ENCODE results near the gene PLIN3.
"Not testable (repeated sequence)": the region's sequence is repeated elsewhere in the genome, so short reads cannot be mapped to it uniquely, and the experiment has no call there.

PLIN3 gene

GRCh38 chr19:4844348-4845179 is 22.9 kb downstream of the PLIN3 start:
- DNase-seq: no peak

GRCh38 chr19:4843647-4843965 is 23.9 kb downstream of the PLIN3 start:
- no peak for DNase-seq

DNA sequence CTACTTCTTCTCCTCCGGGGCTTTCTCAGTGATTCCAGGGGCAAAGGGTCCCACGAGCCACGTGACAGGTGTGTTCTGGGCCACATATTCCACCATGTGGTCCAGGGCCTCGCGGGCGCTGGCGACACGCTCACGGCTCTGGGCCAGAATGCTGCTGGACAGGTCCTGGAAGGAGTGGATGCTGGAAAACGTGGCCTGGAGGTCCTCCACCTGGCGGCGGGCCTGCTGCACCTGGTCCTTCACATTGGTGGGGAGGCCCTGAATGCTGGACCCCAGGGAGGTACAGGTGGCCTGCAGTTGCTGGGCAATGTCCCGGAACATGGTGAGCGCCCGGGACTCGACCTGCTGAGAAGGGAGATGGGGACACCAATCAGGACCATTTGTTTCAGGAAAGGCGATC is 28.3 kb downstream of the PLIN3 start:
- DNase-seq: no peak

DNA sequence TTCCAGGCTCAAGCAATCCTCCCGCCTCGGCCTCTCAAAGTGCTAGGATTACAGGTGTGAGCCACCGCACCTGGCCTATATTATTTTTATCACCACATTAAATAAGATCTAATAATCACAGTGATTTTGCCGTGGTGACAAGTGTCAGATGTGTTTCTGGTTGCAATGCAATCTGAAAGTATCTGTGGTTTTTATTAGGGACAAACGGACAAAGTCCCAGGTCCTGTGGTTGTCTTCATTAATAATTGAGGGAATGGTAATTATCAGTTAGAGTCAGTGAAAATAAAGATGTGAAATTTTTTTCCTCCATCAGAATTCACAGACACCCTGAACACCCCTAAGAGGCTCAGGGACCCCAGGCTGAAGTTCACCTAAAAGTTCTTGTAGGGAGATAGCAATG is 34.7 kb downstream of the PLIN3 start:
- DNase-seq: no peak

DNA sequence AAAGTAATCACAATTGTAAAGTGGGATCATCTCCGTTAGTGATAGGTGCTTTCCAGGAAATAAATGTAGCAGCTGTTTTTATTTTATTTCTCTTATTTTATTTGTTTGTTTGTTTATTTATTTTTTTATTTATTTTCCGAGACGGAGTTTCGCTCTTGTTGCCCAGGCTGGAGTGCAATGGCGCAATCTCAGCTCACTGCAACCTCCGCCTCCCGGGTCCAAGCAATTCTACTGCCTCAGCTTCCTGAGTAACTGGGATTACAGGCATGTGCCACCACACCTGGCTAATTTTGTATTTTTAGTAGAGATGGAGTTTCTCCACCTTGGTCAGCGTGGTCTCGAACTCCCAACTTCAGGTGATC is 35.5 kb downstream of the PLIN3 start:
- not testable (repeated sequence) for DNase-seq

- peak; percentile 83 for DNase-seq
Measured at GRCh38 chr19:4831304-4831978, 36.0 kb downstream of the PLIN3 start, which contains the start of gene TICAM1. Gene TICAM1, minus strand, starts transcription at chr19:4831712. Its CDS starts 13,335 bp downstream, at chr19:4818377.

- DNase-seq: no peak
Measured at GRCh38 chr19:4830768-4831265, 36.6 kb downstream of the PLIN3 start.

DNA sequence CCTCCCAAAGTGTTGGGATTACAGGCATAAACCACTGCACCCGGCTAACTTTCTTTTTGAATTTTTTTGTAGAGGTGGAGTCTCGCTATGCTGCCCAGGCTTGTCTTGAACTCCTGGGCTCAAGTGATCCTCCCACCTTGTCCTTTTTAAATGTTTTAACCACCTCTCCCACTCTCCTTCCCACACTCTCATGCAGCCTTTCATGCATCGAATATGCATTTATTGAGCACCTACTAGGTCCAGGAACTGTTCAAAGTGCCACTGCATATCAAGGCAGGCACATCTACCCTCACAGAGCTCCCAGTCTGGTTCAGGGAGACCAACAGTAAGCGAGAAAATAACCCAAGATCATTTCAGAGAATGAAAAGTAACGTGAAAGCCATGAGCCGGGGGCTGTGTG is 37.1 kb downstream of the PLIN3 start:
- DNase-seq: no peak

GRCh38 chr19:4829001-4829712 is 38.3 kb downstream of the PLIN3 start:
- peak; percentile 7 for DNase-seq

DNA sequence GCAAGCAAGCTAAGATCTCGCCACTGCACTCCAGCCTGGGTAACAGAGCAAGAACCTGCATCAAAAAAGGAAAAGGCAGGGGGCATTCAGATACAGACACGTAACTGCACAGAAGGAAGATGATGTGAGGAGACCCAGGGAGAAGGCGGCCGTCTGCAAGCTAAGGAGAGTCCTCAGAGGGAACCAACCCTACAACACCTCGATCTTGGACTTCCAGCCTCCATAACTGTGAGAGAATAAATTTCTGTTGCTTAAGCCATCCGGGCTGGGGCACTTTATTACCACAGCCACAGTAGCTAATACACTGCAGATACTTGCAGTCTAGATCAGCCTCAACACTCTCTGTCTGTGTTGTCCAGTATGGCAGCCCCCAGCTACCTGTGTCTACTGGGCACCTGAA is 43.9 kb downstream of the PLIN3 start:
- no peak for DNase-seq

GRCh38 chr19:4822354-4822753 is 45.1 kb downstream of the PLIN3 start:
- DNase-seq: not testable (repeated sequence)

- DNase-seq: no peak
Measured at GRCh38 chr19:4821265-4821664, 46.2 kb downstream of the PLIN3 start.

DNA sequence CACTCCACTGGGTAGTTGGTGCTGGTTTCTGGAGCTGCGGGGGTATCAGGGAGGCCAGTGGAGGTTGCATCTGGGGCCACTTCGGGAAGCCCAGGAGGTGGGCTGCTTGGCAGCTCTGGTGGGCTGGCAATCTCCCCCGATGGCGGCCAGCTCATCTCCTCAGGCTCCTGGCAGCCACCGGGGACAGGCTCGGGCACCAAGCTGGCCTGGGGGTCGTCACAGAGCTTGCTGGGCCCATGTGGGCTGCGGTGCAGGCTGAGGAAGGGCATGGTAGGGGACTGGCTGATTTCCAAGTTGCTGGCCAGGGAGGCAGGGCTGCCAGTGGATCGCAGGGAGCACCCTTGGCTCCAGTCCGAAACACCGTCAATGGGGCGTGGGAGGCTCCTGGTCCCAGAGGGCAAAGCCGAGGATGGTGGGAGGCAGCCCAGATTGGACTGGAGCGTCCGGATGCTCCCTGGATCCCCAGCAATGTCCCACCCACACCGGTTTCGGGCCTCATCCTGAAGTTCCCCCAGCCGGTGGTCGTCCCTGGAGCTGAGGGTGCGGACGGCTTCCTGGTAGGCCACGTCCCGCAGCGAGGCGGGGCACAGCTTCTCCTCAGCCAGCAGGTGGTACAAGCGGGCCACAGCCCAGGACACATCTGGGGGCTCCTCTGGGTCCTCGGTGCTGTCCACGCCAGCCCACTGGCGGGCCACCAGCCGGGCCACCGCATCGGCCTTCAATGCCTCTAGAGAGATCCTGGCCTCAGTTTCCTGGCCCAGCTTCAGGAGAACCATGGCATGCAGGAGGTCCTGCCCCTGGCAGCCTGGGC is 49.8 kb downstream of the PLIN3 start:
- no peak for DNase-seq

DNA sequence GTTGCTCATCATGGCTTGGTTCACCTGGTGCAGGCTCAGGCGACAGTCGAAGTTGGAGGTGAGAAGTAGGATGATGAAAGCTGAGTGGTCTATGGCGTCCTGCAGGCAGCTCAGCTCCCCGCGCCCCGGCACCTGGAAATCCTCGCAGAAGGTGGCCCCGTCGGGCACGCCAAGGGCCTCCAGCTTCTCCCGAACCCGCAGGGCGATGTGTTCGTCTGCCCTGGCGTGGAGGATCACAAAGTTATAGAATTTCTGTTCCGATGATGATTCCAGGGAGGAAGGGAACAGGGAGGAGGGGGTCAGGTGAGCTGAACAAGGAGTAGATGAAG is 50.6 kb downstream of the PLIN3 start:
- no peak for DNase-seq

GRCh38 chr19:4816202-4816949 is 51.1 kb downstream of the PLIN3 start:
- no peak for DNase-seq

GRCh38 chr19:4815426-4816201 is 51.9 kb downstream of the PLIN3 start:
- peak; percentile 81 for DNase-seq

GRCh38 chr19:4814625-4815425 is 52.6 kb downstream of the PLIN3 start:
- DNase-seq: no peak

DNA sequence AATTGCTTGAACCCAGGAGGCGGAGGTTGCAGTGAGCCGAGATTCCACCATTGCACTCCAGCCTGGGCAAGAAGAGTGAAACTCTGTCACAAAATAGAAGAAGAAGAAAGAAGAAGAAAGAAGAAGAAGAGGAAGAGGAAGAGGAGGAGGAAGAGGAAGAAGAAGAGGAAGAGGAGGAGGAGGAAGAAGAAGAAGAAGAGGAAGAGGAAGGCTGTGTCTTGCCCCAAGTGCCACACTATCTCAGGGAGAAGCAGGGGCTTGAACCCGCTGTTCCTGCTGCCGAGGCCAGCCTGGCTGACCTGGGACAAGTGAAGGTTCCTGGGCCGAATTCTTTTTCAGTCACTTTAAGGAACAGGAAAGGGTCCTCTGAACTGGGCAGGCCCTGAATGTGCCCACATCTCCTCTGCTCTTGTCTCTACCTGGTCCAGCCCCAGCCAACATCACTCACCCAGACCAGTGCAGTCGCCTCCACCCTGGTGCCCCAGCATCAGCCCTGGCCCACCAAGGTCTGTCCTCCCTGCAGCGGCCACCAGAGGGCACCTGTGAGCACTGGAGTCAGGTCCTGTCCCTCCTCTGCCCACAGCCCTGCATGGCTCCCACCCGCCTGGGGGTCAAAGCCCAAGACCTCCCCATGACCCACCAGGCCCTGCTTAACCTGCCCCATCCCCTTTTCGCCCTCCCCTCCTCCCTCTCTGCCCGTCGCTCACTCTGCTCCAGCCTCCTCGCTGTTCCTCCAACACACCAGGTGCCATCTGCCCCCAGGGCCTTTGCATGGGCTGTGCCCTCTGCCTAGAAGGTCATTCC is 55.9 kb downstream of the PLIN3 start:
- peak; percentile 92 for DNase-seq

DNA sequence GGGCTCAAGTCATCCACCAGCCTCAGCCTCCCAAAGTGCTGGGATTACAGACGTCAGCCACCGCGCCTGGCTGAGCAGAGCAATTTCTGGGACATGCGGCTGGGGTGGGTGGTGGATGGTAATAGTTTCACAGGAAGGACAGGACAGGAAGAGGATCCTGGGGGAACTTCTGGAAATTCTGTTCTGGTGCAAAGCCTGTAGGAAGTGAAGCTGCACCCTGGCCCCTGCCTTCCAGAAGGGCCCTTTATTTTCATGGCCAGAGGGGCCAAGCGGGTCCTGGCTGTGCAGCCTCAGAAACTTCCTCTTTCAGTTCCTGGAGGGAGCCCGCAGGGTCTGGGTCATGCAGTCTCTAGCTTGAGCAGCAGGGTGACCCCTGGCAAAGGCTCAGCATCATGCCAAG is 60.3 kb downstream of the PLIN3 start:
- DNase-seq: no peak

- no peak for DNase-seq
Measured at GRCh38 chr19:4806384-4806783, 61.1 kb downstream of the PLIN3 start.
